CD4-positive, CD25-positive, alpha-beta regulatory T cell (primary cell): Measurements from ENCODE around the gene SORCS2. TPM values are rescaled to one million over a fixed set of nuclear protein-coding genes. Genes with fewer than 3 reads are reported as not detected.

Source experiments
- ATAC-seq, 2 donors: fragments of 150-1000 bp; cut with Tn5 transposase; one replicate each; pipeline ENCODE4 v1.10.0; 2021; ENCODE audit warnings: low read depth in 2 of 2, moderate number of reproducible peaks in 2 of 2, moderate library complexity in 1 of 2
- DNase-seq, 3 donors: peaks; one replicate each; pipeline versions ENCODE4 v3.0.0 to v3.0.0-alpha.2; 2012 to 2022; ENCODE audit warnings: mixed read lengths in 1 of 3
- H3K27ac ChIP-seq: one replicate; pipeline ENCODE4 v1.7.0; 2013; ENCODE audit warnings: mild to moderate bottlenecking, low read length; ENCODE audit not compliant: insufficient read depth, poor library complexity, severe bottlenecking
- H3K27me3 ChIP-seq: one replicate; pipeline ENCODE4 v1.7.0; 2013; ENCODE audit warnings: low read length; ENCODE audit not compliant: control insufficient read depth, insufficient read depth
- H3K36me3 ChIP-seq: one replicate; pipeline ENCODE4 v1.7.0; 2013; ENCODE audit warnings: mild to moderate bottlenecking, low read length, moderate library complexity; ENCODE audit not compliant: control insufficient read depth, insufficient read depth
- H3K4me1 ChIP-seq: 2 replicates; pipeline ENCODE4 v1.7.0; 2013; ENCODE audit warnings: mild to moderate bottlenecking, low read length; ENCODE audit not compliant: insufficient read depth, control insufficient read depth, poor library complexity, severe bottlenecking
- H3K4me3 ChIP-seq: one replicate; pipeline ENCODE4 v1.7.0; 2013; ENCODE audit warnings: low read depth, mild to moderate bottlenecking, low read length, moderate library complexity
- H3K9me3 ChIP-seq, 2 experiments: 1 replicate in 1 of 2; 2 replicates in 1 of 2; pipeline ENCODE4 v1.7.0; 2013; ENCODE audit warnings: low read length in 2 of 2, mild to moderate bottlenecking in 1 of 2, moderate library complexity in 1 of 2; ENCODE audit not compliant: control insufficient read depth in 2 of 2
- H3K27ac Mint-ChIP-seq, 3 donors: one replicate each; pipeline ENCODE4 v1.8.0; 2020 to 2022; ENCODE audit warnings: mild to moderate bottlenecking in 3 of 3, mixed read lengths in 3 of 3, moderate library complexity in 2 of 3
- H3K27me3 Mint-ChIP-seq: one replicate; pipeline ENCODE4 v1.8.0; 2022; ENCODE audit warnings: mild to moderate bottlenecking, mixed read lengths
- H3K36me3 Mint-ChIP-seq: one replicate; pipeline ENCODE4 v1.8.0; 2020; ENCODE audit warnings: mixed read lengths
- H3K4me1 Mint-ChIP-seq, 4 donors: one replicate each; pipeline ENCODE4 v1.8.0; 2020 to 2022; ENCODE audit warnings: mixed read lengths in 4 of 4, mild to moderate bottlenecking in 1 of 4
- H3K4me3 Mint-ChIP-seq, 4 donors: one replicate each; pipeline ENCODE4 v1.8.0; 2020 to 2022; ENCODE audit warnings: mild to moderate bottlenecking in 4 of 4, mixed read lengths in 4 of 4, moderate library complexity in 3 of 4
- H3K9me3 Mint-ChIP-seq, 7 donors: one replicate each; pipeline ENCODE4 v1.8.0; 2020 to 2022; ENCODE audit warnings: mixed read lengths in 7 of 7, mild to moderate bottlenecking in 3 of 7, moderate library complexity in 2 of 7
- polyA plus RNA-seq, 4 donors: library from polyadenylated mRNA; unstranded; fragments of 300-500 nt; fragmentation: Illumina TruSeq; gene quantifications; one replicate each; pipeline ENCODE4 v1.2.3, GENCODE V29; 2021
- total RNA-seq: library from RNA; stranded (reverse); gene quantifications from one replicate; pipeline ENCODE4 v1.2.3, GENCODE V29; 2022

The SORCS2 gene
- total and polyA plus RNA-seq, 5 donors from 2014 or later, result not detected

GRCh38 chr4:7708981-7709380, 516.6 kb downstream of the SORCS2 start:
- H3K9me3 ChIP-seq, result no peaks in the 10 kb centered on the region
- no peaks in the 10 kb centered on the region for H3K36me3 ChIP-seq
- Mint-ChIP-seq H3K4me1 (no peaks in the 10 kb centered on the region), H3K9me3 (no peaks in the 10 kb centered on the region), H3K4me3 (no peak overlapping the region), H3K27me3 (no peaks in the 10 kb centered on the region), H3K36me3 (no peaks in the 10 kb centered on the region), H3K27ac (no peak overlapping the region)
- no peak for ATAC-seq
- H3K4me3 ChIP-seq, result no peak overlapping the region
- no peaks in the 10 kb centered on the region for H3K27me3 ChIP-seq
- no peak for DNase-seq
- H3K4me1 ChIP-seq, result no peaks in the 10 kb centered on the region
- H3K27ac ChIP-seq, result no peak overlapping the region

- Mint-ChIP-seq H3K9me3 (no peaks in the 10 kb centered on the region), H3K4me3 (no peak overlapping the region), H3K27ac (no peak overlapping the region), H3K27me3 (no peaks in the 10 kb centered on the region), H3K36me3 (no peaks in the 10 kb centered on the region), H3K4me1 (no peaks in the 10 kb centered on the region)
- Histone ChIP-seq H3K4me3 (no peak overlapping the region), H3K27me3 (no peaks in the 10 kb centered on the region), H3K4me1 (no peaks in the 10 kb centered on the region), H3K27ac (no peak overlapping the region), H3K9me3 (no peaks in the 10 kb centered on the region), H3K36me3 (no peaks in the 10 kb centered on the region)
- DNase-seq (no peak), ATAC-seq (no peak)
Observed at GRCh38 chr4:7709431-7709830, 517.1 kb downstream of the SORCS2 start.

GRCh38 chr4:7710126-7710525, 517.8 kb downstream of the SORCS2 start:
- Histone ChIP-seq H3K36me3 (no peaks in the 10 kb centered on the region), H3K27ac (no peak overlapping the region), H3K4me3 (no peak overlapping the region), H3K27me3 (no peaks in the 10 kb centered on the region), H3K9me3 (no peaks in the 10 kb centered on the region), H3K4me1 (no peaks in the 10 kb centered on the region)
- Mint-ChIP-seq H3K36me3 (no peaks in the 10 kb centered on the region), H3K27me3 (no peaks in the 10 kb centered on the region), H3K4me3 (no peak overlapping the region), H3K9me3 (peaks cover 0 to 3% (median 0%) of the 10 kb centered on the region in 7 donors), H3K27ac (no peak overlapping the region), H3K4me1 (no peaks in the 10 kb centered on the region)
- ATAC-seq (no peak), DNase-seq (no peak)

GRCh38 chr4:7710576-7711306, 518.4 kb downstream of the SORCS2 start:
- Histone ChIP-seq H3K4me1 (no peaks in the 10 kb centered on the region), H3K36me3 (no peaks in the 10 kb centered on the region), H3K27ac (no peak overlapping the region), H3K9me3 (no peaks in the 10 kb centered on the region), H3K4me3 (no peak overlapping the region), H3K27me3 (peaks cover under 1% of the 10 kb centered on the region)
- no peaks in the 10 kb centered on the region for H3K36me3 Mint-ChIP-seq
- H3K27ac Mint-ChIP-seq, result no peak overlapping the region
- no peak for DNase-seq
- no peak for ATAC-seq
- H3K4me1 Mint-ChIP-seq, result no peaks in the 10 kb centered on the region
- H3K9me3 Mint-ChIP-seq, result peaks cover 0 to 3% (median 0%) of the 10 kb centered on the region in 7 donors
- H3K4me3 Mint-ChIP-seq, result no peak overlapping the region
- H3K27me3 Mint-ChIP-seq, result no peaks in the 10 kb centered on the region

- Mint-ChIP-seq H3K27me3 (no peaks in the 10 kb centered on the region), H3K4me3 (no peak overlapping the region), H3K36me3 (no peaks in the 10 kb centered on the region), H3K4me1 (no peaks in the 10 kb centered on the region), H3K27ac (no peak overlapping the region), H3K9me3 (peaks cover 0 to 3% (median 0%) of the 10 kb centered on the region in 7 donors)
- Histone ChIP-seq H3K27ac (no peak overlapping the region), H3K9me3 (no peaks in the 10 kb centered on the region), H3K27me3 (peaks cover 2% of the 10 kb centered on the region), H3K36me3 (no peaks in the 10 kb centered on the region), H3K4me3 (no peak overlapping the region), H3K4me1 (no peaks in the 10 kb centered on the region)
- DNase-seq (no peak), ATAC-seq (no peak)
Observed at GRCh38 chr4:7711307-7711963, 519.1 kb downstream of the SORCS2 start.

GRCh38 chr4:7712021-7712671, 519.8 kb downstream of the SORCS2 start:
- Histone ChIP-seq H3K9me3 (no peaks in the 10 kb centered on the region), H3K27me3 (peaks cover 2% of the 10 kb centered on the region), H3K27ac (no peak overlapping the region), H3K4me3 (no peak overlapping the region), H3K4me1 (no peaks in the 10 kb centered on the region), H3K36me3 (no peaks in the 10 kb centered on the region)
- no peaks in the 10 kb centered on the region for H3K4me1 Mint-ChIP-seq
- H3K27ac Mint-ChIP-seq, result no peak overlapping the region
- H3K27me3 Mint-ChIP-seq, result no peaks in the 10 kb centered on the region
- DNase-seq (no peak), ATAC-seq (no peak)
- H3K36me3 Mint-ChIP-seq, result no peaks in the 10 kb centered on the region
- peaks cover 0 to 3% (median 0%) of the 10 kb centered on the region in 7 donors for H3K9me3 Mint-ChIP-seq
- H3K4me3 Mint-ChIP-seq, result no peak overlapping the region

GRCh38 chr4:7713757-7714156, 521.4 kb downstream of the SORCS2 start:
- peaks cover 0 to 3% (median 0%) of the 10 kb centered on the region in 7 donors for H3K9me3 Mint-ChIP-seq
- H3K4me3 ChIP-seq, result no peak overlapping the region
- H3K36me3 ChIP-seq, result no peaks in the 10 kb centered on the region
- ATAC-seq (no peak), DNase-seq (no peak)
- no peak overlapping the region for H3K27ac Mint-ChIP-seq
- H3K4me1 Mint-ChIP-seq, result no peaks in the 10 kb centered on the region
- H3K9me3 ChIP-seq, result no peaks in the 10 kb centered on the region
- no peaks in the 10 kb centered on the region for H3K4me1 ChIP-seq
- peaks cover 2% of the 10 kb centered on the region for H3K27me3 ChIP-seq
- no peaks in the 10 kb centered on the region for H3K27me3 Mint-ChIP-seq
- no peak overlapping the region for H3K27ac ChIP-seq
- no peak overlapping the region for H3K4me3 Mint-ChIP-seq
- no peaks in the 10 kb centered on the region for H3K36me3 Mint-ChIP-seq
